HG02973 (cell line): ENCODE results near the gene SLITRK5.

Source experiments
- ATAC-seq: cut with Tn5 transposase; IDR thresholded peaks from one replicate; pipeline ENCODE4 v1.9.1; 2021; ENCODE audit warnings: moderate library complexity; ENCODE audit not compliant: unreplicated experiment

Gene SLITRK5

DNA sequence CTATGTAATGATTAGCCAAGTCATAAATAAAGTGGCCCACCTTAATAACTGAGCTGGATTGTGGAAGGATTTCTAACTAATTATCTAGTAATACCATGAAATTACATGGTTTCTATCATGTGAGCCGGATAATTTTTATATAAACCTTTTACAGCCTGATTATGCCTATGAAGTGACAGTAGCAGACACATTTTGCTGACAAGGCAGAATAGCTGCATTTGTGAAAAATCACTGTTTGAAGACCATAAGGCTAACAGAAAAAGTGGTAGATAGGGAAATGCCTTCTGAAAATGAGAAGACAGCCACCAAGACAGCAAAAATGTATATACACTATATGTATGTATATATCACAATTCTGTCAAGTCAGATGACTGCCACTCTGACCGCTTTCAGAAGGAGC, 27.1 kb downstream of the SLITRK5 start:
- ATAC-seq, result no peak

DNA sequence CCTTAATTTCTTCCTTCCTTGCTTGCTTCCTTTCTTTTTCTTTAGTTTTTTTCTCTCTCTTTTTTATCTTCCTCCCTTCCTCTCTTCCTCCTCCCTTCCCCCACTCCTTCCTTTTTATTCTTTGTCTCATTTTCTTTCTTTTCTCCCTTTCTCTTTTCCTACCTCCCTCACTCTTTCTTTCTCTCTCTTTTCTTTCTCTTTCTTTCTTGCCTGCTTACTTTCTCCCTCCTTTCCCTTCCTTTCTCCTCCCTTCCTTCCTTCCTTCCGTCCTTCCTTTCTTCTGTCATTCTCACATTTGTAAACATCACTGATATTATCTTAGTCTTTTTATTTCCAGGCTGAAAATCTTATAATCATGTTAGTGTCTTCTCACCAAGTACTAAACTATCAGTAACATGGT, 38.8 kb downstream of the SLITRK5 start:
- no peak for ATAC-seq

DNA sequence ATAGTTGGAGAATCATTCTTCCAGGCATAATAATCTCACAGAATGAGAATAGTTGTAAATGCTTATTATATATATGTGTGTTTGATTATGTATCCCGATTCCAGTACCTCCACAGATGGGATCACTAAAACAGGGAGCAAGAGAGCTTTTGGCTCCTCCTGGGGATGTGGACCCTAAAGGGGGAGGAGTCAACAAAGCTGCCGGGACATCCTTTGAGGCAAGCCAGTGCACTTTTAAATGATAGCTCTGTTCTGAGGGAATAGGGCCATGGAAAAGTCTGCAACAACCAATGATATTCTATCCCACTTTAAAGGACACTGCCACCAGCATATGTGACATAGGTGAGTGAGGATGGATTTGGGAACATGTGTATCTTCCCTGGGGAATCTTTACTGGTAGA, 40.8 kb downstream of the SLITRK5 start:
- ATAC-seq, result no peak
